CD4-positive, alpha-beta T cell treated with Interleukin-21 for 1 hour (primary cell): ENCODE measurements around the gene UPF2.

Experiments
- DNase-seq: peaks from one replicate; pipeline ENCODE4 v3.0.0-alpha.2; 2020

Gene UPF2

GRCh38 chr10:11881030-11881476 lies 161.6 kb downstream of the UPF2 start:
- no peak for DNase-seq

DNA sequence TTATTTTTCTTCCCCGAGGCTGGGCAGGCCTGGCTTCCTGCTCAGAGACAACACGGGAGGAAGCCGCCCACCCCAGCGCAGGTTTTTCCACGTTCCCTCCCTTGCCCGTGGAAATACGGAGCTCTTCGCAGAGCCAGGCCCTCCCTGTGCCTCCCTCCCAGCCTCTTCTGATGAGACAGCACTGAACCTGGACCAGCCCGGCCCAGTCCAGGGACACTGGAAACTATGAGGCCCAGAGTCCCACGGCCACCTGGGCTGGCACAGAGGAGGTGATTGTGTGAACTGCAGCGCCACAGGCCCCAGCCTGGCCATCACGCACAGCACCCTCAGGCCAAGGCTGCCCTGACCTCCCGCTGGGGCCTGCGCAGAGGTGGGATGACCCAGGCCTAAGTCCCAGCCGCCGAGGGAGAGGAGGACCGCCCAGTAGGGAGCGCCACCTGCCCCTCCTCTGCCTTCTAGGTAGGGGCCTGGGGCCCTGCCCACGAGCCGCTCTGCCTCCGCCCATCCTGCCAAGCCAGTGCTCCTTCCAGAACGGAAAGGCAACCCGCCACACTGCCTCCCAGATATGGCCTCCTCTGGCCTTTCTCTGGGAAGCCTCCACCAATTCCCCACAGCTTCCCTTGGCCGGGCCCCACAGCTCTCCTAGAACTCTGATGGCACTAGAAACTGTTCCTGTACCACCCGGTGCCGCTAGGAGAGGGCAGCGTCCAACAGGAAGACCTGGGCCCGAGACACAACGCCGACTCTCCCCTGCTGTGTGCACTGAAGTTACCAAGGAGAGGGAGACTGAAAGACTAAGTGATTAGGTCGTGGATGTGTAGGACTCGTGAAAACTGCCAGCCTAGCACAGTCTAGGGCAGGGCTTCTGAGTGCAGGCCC lies 162.2 kb downstream of the UPF2 start:
- no peak for DNase-seq

GRCh38 chr10:11879387-11880094 lies 163.1 kb downstream of the UPF2 start:
- DNase-seq = no peak

- DNase-seq = no peak
Measured at GRCh38 chr10:11878776-11879175, 163.8 kb downstream of the UPF2 start.

GRCh38 chr10:11877591-11877905 lies 165.1 kb downstream of the UPF2 start:
- DNase-seq = no peak

GRCh38 chr10:11876805-11877590 lies 165.6 kb downstream of the UPF2 start:
- no peak for DNase-seq

- DNase-seq = no peak
Measured at GRCh38 chr10:11876324-11876723, 166.3 kb downstream of the UPF2 start.

- no peak for DNase-seq
Measured at GRCh38 chr10:11875494-11876281, 166.9 kb downstream of the UPF2 start.

- peak; percentile 15 for DNase-seq
Measured at GRCh38 chr10:11874568-11875493, 167.8 kb downstream of the UPF2 start.

DNA sequence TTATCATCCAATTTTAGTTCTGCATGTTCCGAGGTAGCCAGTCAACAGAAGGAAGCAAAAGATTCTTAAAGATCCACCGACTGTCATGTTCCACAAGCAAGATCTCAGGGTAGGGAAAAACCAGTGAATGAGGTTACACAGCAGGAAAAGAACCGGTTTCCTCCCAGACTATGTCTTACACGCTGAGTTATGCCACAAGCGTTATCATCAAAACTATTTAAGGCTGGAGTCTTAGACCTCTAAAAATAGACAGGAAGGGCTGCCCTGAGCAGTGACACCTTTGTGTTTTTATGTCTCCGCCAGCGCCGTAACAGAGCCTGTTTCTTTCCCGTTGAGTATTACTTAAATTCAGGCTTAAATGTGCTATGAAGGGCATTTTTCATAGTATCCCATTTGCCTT lies 171.1 kb downstream of the UPF2 start:
- no peak for DNase-seq

GRCh38 chr10:11870900-11871400 lies 171.7 kb downstream of the UPF2 start:
- no peak for DNase-seq

DNA sequence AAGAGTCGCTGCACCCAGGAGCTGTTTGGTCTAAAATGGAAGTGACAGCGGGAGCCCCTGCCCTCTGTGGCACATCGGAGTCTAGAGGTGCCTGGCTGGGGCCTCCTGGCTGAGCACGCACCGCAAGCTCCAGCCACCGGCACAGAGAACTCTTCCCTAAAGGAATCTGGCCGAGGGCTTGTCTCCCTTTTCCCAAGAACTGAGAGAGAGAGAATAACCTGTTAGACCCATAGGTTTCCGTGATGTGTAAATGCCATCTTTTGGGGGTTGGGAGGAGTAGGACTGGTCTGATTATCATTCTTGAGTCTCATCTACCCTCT lies 172.2 kb downstream of the UPF2 start:
- no peak for DNase-seq
